GM23338 (cell line): ENCODE results near the gene CCR5. TPM values are rescaled to one million over a fixed set of nuclear protein-coding genes. Genes with fewer than 3 reads are reported as not detected.

Source experiments
- ATAC-seq: fragments of 200-7000 bp; cut with Tn5 transposase; 3 replicates; pipeline ENCODE4 v1.9.1; 2020
- DNase-seq: peaks from one replicate; pipeline ENCODE4 v3.0.0-alpha.2; 2015; ENCODE audit warnings: low spot score
- H2AFZ ChIP-seq: fragments of 200-600 bp; sonication (generic); 2 replicates; pipeline ENCODE4 v1.8.0; 2016; ENCODE audit warnings: antibody characterized with exemption, mild to moderate bottlenecking, moderate library complexity
- H3F3A ChIP-seq: fragments of 200-600 bp; sonication (generic); replicated peaks from 2 replicates; pipeline ENCODE4 v1.8.0; 2017; ENCODE audit warnings: antibody characterized with exemption, mixed run types, low read depth
- H3K27ac ChIP-seq: fragments of 200-600 bp; sonication (generic); 2 replicates; pipeline ENCODE4 v1.6.1; 2016; ENCODE audit warnings: low read depth
- H3K27me3 ChIP-seq: fragments of 200-600 bp; sonication (generic); 2 replicates; pipeline ENCODE4 v1.8.0; 2016; ENCODE audit warnings: mild to moderate bottlenecking, mixed run types, moderate library complexity; ENCODE audit not compliant: insufficient read depth
- H3K36me3 ChIP-seq: fragments of 200-600 bp; sonication (generic); 2 replicates; pipeline ENCODE4 v1.8.0; 2016; ENCODE audit warnings: mild to moderate bottlenecking; ENCODE audit not compliant: insufficient read depth
- H3K4me1 ChIP-seq: fragments of 200-600 bp; sonication (generic); 2 replicates; pipeline ENCODE4 v1.8.0; 2016; ENCODE audit warnings: mild to moderate bottlenecking, moderate library complexity; ENCODE audit not compliant: insufficient read depth
- H3K4me2 ChIP-seq: fragments of 200-600 bp; sonication (generic); 2 replicates; pipeline ENCODE4 v1.7.1; 2017; ENCODE audit warnings: mixed run types
- H3K4me3 ChIP-seq: fragments of 200-600 bp; sonication (generic); 2 replicates; pipeline ENCODE4 v1.6.1; 2016; ENCODE audit warnings: mixed run types
- H3K79me2 ChIP-seq: fragments of 200-600 bp; sonication (generic); replicated peaks from 2 replicates; pipeline ENCODE4 v1.8.0; 2017; ENCODE audit warnings: mild to moderate bottlenecking; ENCODE audit not compliant: insufficient read depth
- H3K9me2 ChIP-seq: fragments of 200-600 bp; sonication (generic); 2 replicates; pipeline ENCODE4 v1.8.0; 2017; ENCODE audit not compliant: insufficient read depth
- H4K20me1 ChIP-seq: fragments of 200-600 bp; sonication (generic); replicated peaks from 2 replicates; pipeline ENCODE4 v1.8.0; 2017; ENCODE audit warnings: mild to moderate bottlenecking; ENCODE audit not compliant: insufficient read depth
- H3K27ac Mint-ChIP-seq: 2 replicates; pipeline ENCODE4 v1.8.0; 2020; ENCODE audit warnings: inconsistent platforms, mild to moderate bottlenecking, moderate library complexity, mixed read lengths
- H3K27me3 Mint-ChIP-seq: 3 replicates; pipeline ENCODE4 v1.8.0; 2022; ENCODE audit warnings: low read depth, mild to moderate bottlenecking, moderate library complexity, mixed read lengths, inconsistent platforms; ENCODE audit not compliant: insufficient read depth, poor library complexity
- H3K36me3 Mint-ChIP-seq: 3 replicates; pipeline ENCODE4 v1.8.0; 2021; ENCODE audit warnings: low read depth, mild to moderate bottlenecking, inconsistent platforms, moderate library complexity, mixed read lengths
- H3K4me1 Mint-ChIP-seq: 3 replicates; pipeline ENCODE4 v1.8.0; 2020; ENCODE audit warnings: mild to moderate bottlenecking, inconsistent platforms, mixed read lengths
- H3K4me3 Mint-ChIP-seq: 3 replicates; pipeline ENCODE4 v1.8.0; 2021; ENCODE audit warnings: moderate library complexity, mild to moderate bottlenecking, inconsistent platforms, mixed read lengths
- H3K9me3 Mint-ChIP-seq: 3 replicates; pipeline ENCODE4 v1.8.0; 2020; ENCODE audit warnings: moderate library complexity, mild to moderate bottlenecking, inconsistent platforms, mixed read lengths
- CREB1 ChIP-seq: fragments of 250-450 bp; sonication (Bioruptor Pico); IDR thresholded peaks from 2 replicates; pipeline ENCODE4 v1.5.0; 2020; ENCODE audit warnings: low read depth, mild to moderate bottlenecking, moderate library complexity
- EZH2 ChIP-seq: fragments of 200-600 bp; sonication (generic); IDR thresholded peaks from one replicate; pipeline ENCODE4 v1.8.0; 2017; ENCODE audit warnings: antibody characterized with exemption, mild to moderate bottlenecking, low read depth; ENCODE audit not compliant: unreplicated experiment
- EZH2phosphoT487 ChIP-seq: fragments of 200-600 bp; sonication (generic); IDR thresholded peaks from one replicate; pipeline ENCODE4 v1.8.1; 2018; ENCODE audit warnings: antibody characterized with exemption; ENCODE audit not compliant: unreplicated experiment
- JUNB ChIP-seq: IDR thresholded peaks from one replicate; pipeline ENCODE4 v1.6.1; 2016; ENCODE audit warnings: antibody characterized with exemption; ENCODE audit not compliant: unreplicated experiment
- NANOG ChIP-seq: IDR thresholded peaks from 2 replicates; pipeline ENCODE4 v1.6.1; 2016; ENCODE audit warnings: antibody characterized with exemption, borderline replicate concordance
- POLR2AphosphoS5 ChIP-seq: IDR thresholded peaks from 2 replicates; pipeline ENCODE4 v1.6.1; 2016; ENCODE audit warnings: antibody characterized with exemption, low read depth
- STAT1 ChIP-seq: IDR thresholded peaks from one replicate; pipeline ENCODE4 v1.6.1; 2016; ENCODE audit warnings: antibody characterized with exemption; ENCODE audit not compliant: unreplicated experiment
- ZNF114 ChIP-seq: fragments of 250-450 bp; sonication (Bioruptor Pico); IDR thresholded peaks from 2 replicates; pipeline ENCODE4 v1.5.0; 2020; ENCODE audit warnings: mild to moderate bottlenecking, moderate library complexity
- ZNF331 ChIP-seq: fragments of 250-450 bp; sonication (Bioruptor Pico); IDR thresholded peaks from 2 replicates; pipeline ENCODE4 v1.5.0; 2020; ENCODE audit warnings: low read depth, mild to moderate bottlenecking, moderate library complexity
- polyA plus RNA-seq: library from polyadenylated mRNA; unstranded; fragments of >200 nt; fragmentation: Nextera tagmentation; extraction: Ambion mirVana; gene quantifications from 2 replicates; pipeline ENCODE4 v1.2.1, GENCODE V29; 2016
- total RNA-seq: library from RNA; depleted of rRNA; stranded (reverse); fragments of >200 nt; shearing (Covaris generic); gene quantifications from 2 replicates; pipeline ENCODE4 v1.2.3, GENCODE V29; 2014
- TF ChIP-seq, protein P1 (sequence below): IDR thresholded peaks from one replicate; pipeline ENCODE4 v1.6.1; 2018; ENCODE audit warnings: antibody characterized with exemption; ENCODE audit not compliant: unreplicated experiment
- TF ChIP-seq, protein P2 (sequence below), 2 experiments: fragments of 200-600 bp in 1 of 2; sonication (generic) in 1 of 2; conservative IDR thresholded peaks; 2 replicates each; pipeline versions ENCODE4 v1.5.1 to v1.6.1; 2016 to 2017; ENCODE audit warnings: antibody characterized with exemption in 2 of 2, low read depth in 2 of 2, mild to moderate bottlenecking in 2 of 2, moderate library complexity in 1 of 2
- TF ChIP-seq, protein P3 (sequence below): IDR thresholded peaks from 2 replicates; pipeline ENCODE4 v1.6.1; 2016; ENCODE audit warnings: antibody characterized with exemption

The CCR5 gene
- total and polyA plus RNA-seq, 2 experiments from 2014 or later: not detected

DNA sequence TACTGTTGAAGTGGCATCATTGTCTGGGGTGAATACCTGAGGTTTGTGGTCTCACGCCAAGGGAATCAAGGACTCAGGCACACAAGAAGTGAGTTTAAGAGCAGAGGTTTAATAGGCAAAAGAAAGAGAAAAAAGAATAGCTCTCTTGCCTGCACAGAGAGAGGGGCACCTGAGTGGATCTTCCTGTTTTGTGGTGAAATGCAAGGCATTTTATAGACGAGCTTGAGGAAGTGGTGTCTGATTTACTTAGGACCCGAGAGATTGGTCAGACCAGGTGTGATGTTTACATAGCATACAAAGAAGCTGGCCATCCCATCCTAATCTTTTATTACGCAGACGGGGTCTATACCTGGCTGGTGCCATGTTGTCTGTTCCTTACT, 13.2 kb downstream of the CCR5 start:
- Histone ChIP-seq H3K4me1 (peaks cover 21% of the 10 kb centered on the region), H3K4me2 (no peak overlapping the region), H3F3A (no peaks in the 10 kb centered on the region), H3K27me3 (no peaks in the 10 kb centered on the region), H2AFZ (peak overlapping the region; percentile 66), H3K36me3 (no peaks in the 10 kb centered on the region), H3K79me2 (no peaks in the 10 kb centered on the region), H3K4me3 (no peak overlapping the region), H4K20me1 (no peaks in the 10 kb centered on the region), H3K9me2 (peaks cover 3% of the 10 kb centered on the region; the same call in 1 of the 2 replicates), H3K27ac (no peak overlapping the region)
- DNase-seq (no peak), ATAC-seq (no peak)
- Mint-ChIP-seq H3K4me3 (no peak overlapping the region), H3K27me3 (no peaks in the 10 kb centered on the region), H3K27ac (no peak overlapping the region), H3K9me3 (no peaks in the 10 kb centered on the region), H3K36me3 (no peaks in the 10 kb centered on the region), H3K4me1 (peaks cover 31% of the 10 kb centered on the region)
- TF ChIP-seq STAT1 (no peak), ZNF331 (CRISPR knock-in tag) (no peak), JUNB (no peak), POLR2AphosphoS5 (no peak), ZNF114 (no peak), EZH2phosphoT487 (no peak), EZH2 (no peak)
- TF ChIP-seq, protein P1, sequence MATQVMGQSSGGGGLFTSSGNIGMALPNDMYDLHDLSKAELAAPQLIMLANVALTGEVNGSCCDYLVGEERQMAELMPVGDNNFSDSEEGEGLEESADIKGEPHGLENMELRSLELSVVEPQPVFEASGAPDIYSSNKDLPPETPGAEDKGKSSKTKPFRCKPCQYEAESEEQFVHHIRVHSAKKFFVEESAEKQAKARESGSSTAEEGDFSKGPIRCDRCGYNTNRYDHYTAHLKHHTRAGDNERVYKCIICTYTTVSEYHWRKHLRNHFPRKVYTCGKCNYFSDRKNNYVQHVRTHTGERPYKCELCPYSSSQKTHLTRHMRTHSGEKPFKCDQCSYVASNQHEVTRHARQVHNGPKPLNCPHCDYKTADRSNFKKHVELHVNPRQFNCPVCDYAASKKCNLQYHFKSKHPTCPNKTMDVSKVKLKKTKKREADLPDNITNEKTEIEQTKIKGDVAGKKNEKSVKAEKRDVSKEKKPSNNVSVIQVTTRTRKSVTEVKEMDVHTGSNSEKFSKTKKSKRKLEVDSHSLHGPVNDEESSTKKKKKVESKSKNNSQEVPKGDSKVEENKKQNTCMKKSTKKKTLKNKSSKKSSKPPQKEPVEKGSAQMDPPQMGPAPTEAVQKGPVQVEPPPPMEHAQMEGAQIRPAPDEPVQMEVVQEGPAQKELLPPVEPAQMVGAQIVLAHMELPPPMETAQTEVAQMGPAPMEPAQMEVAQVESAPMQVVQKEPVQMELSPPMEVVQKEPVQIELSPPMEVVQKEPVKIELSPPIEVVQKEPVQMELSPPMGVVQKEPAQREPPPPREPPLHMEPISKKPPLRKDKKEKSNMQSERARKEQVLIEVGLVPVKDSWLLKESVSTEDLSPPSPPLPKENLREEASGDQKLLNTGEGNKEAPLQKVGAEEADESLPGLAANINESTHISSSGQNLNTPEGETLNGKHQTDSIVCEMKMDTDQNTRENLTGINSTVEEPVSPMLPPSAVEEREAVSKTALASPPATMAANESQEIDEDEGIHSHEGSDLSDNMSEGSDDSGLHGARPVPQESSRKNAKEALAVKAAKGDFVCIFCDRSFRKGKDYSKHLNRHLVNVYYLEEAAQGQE: no peak
- TF ChIP-seq, protein P2, sequence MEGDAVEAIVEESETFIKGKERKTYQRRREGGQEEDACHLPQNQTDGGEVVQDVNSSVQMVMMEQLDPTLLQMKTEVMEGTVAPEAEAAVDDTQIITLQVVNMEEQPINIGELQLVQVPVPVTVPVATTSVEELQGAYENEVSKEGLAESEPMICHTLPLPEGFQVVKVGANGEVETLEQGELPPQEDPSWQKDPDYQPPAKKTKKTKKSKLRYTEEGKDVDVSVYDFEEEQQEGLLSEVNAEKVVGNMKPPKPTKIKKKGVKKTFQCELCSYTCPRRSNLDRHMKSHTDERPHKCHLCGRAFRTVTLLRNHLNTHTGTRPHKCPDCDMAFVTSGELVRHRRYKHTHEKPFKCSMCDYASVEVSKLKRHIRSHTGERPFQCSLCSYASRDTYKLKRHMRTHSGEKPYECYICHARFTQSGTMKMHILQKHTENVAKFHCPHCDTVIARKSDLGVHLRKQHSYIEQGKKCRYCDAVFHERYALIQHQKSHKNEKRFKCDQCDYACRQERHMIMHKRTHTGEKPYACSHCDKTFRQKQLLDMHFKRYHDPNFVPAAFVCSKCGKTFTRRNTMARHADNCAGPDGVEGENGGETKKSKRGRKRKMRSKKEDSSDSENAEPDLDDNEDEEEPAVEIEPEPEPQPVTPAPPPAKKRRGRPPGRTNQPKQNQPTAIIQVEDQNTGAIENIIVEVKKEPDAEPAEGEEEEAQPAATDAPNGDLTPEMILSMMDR (conservative IDR thresholded peaks at IDR 0.05; ENCODE audit: low read depth in 2 of 2): no peak

DNA sequence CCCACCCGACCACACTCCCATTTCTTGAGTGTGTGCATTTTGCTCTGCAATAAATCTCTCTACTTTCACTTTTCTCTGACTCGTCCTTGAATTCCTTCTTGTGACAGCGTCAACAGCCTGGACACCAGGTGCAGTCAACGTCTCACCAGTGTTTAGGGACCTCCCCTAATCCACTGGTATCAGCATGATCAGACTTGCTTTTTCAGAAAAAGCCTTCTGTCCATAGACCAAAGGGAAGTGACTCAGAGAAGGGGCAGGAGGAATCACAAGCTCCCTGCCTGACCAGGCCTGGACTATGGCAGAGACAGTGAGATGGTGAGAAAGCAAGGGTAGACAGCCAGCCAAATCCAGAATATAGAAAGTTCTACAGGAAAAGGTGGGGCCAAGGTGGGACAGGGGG, 15.5 kb downstream of the CCR5 start:
- ATAC-seq: no peak
- H3K4me2 ChIP-seq: no peak overlapping the region
- no peak for TF ChIP-seq NANOG
- no peak for TF ChIP-seq ZNF331 (CRISPR knock-in tag)
- no peak for TF ChIP-seq CREB1 (CRISPR knock-in tag)
- TF ChIP-seq, protein P2 (conservative IDR thresholded peaks at IDR 0.05; ENCODE audit: low read depth in 2 of 2): no peak
- TF ChIP-seq JUNB: no peak
- TF ChIP-seq POLR2AphosphoS5: no peak
- no peak for TF ChIP-seq ZNF114
- TF ChIP-seq, protein P3, sequence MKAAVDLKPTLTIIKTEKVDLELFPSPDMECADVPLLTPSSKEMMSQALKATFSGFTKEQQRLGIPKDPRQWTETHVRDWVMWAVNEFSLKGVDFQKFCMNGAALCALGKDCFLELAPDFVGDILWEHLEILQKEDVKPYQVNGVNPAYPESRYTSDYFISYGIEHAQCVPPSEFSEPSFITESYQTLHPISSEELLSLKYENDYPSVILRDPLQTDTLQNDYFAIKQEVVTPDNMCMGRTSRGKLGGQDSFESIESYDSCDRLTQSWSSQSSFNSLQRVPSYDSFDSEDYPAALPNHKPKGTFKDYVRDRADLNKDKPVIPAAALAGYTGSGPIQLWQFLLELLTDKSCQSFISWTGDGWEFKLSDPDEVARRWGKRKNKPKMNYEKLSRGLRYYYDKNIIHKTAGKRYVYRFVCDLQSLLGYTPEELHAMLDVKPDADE: no peak
- TF ChIP-seq EZH2: no peak
- TF ChIP-seq, protein P1: no peak
- no peak for TF ChIP-seq EZH2phosphoT487

More for the DNA sequence above, 15.5 kb downstream of the CCR5 start:
- no peaks in the 10 kb centered on the region for H3K9me3 Mint-ChIP-seq
- H3K27me3 Mint-ChIP-seq: no peaks in the 10 kb centered on the region
- H3K4me1 Mint-ChIP-seq: peaks cover 19% of the 10 kb centered on the region
- no peak overlapping the region for H3K4me3 Mint-ChIP-seq
- H3K27ac Mint-ChIP-seq: no peak overlapping the region
- Histone ChIP-seq H3K4me1 (peaks cover 9% of the 10 kb centered on the region), H3K79me2 (no peaks in the 10 kb centered on the region), H3F3A (no peaks in the 10 kb centered on the region), H3K4me3 (no peak overlapping the region), H3K9me2 (peaks cover 6% of the 10 kb centered on the region; the same call in 1 of the 2 replicates), H4K20me1 (no peaks in the 10 kb centered on the region), H3K27me3 (no peaks in the 10 kb centered on the region), H3K36me3 (no peaks in the 10 kb centered on the region), H3K27ac (no peak overlapping the region), H2AFZ (no peak overlapping the region)
- no peaks in the 10 kb centered on the region for H3K36me3 Mint-ChIP-seq
- DNase-seq: no peak
